HG03432 (cell line): Measurements from ENCODE around the gene ZNF77.
A peak's percentile ranks its signal among the peaks of the same experiment; 100 is the strongest.
"Not testable (repeated sequence)": the region's sequence is repeated elsewhere in the genome, so short reads cannot be mapped to it uniquely, and the experiment has no call there.

Source experiments
- ATAC-seq: cut with Tn5 transposase; IDR thresholded peaks from one replicate; pipeline ENCODE4 v1.9.1; 2021; ENCODE audit warnings: mild to moderate bottlenecking, moderate library complexity; ENCODE audit not compliant: unreplicated experiment

The ZNF77 gene

GRCh38 chr19:2944775-2945574, at the start of gene ZNF77:
Gene ZNF77, minus strand, starts transcription at chr19:2944971. Its CDS starts 131 bp downstream, at chr19:2944840.
- peak; percentile 91 for ATAC-seq

GRCh38 chr19:2993579-2993978, 48.8 kb upstream of the ZNF77 start:
- no peak for ATAC-seq

GRCh38 chr19:2992958-2993357, 48.2 kb upstream of the ZNF77 start:
- no peak for ATAC-seq

- ATAC-seq: not testable (repeated sequence)
These were observed 47.6 kb upstream of the ZNF77 start for GRCh38 chr19:2992333-2992732.

GRCh38 chr19:2989236-2989946, 44.6 kb upstream of the ZNF77 start:
- ATAC-seq: no peak

GRCh38 chr19:2988568-2988967, 43.8 kb upstream of the ZNF77 start:
- ATAC-seq: no peak

GRCh38 chr19:2987797-2988196, 43.0 kb upstream of the ZNF77 start:
- ATAC-seq: no peak

- ATAC-seq: no peak
These were observed 42.3 kb upstream of the ZNF77 start for GRCh38 chr19:2986951-2987524.

GRCh38 chr19:2984215-2984528, 39.4 kb upstream of the ZNF77 start:
- no peak for ATAC-seq

GRCh38 chr19:2983351-2984214, 38.8 kb upstream of the ZNF77 start:
- no peak for ATAC-seq

GRCh38 chr19:2982983-2983350, 38.2 kb upstream of the ZNF77 start:
- ATAC-seq: no peak

GRCh38 chr19:2982561-2982960, 37.8 kb upstream of the ZNF77 start:
- ATAC-seq: no peak

GRCh38 chr19:2981898-2982297, 37.1 kb upstream of the ZNF77 start:
- no peak for ATAC-seq

- no peak for ATAC-seq
These were observed 34.0 kb upstream of the ZNF77 start for GRCh38 chr19:2978772-2979171.

GRCh38 chr19:2978166-2978767, 33.5 kb upstream of the ZNF77 start:
- no peak for ATAC-seq

- no peak for ATAC-seq
These were observed 33.0 kb upstream of the ZNF77 start for GRCh38 chr19:2977746-2978138.

GRCh38 chr19:2977001-2977745, 32.4 kb upstream of the ZNF77 start, which contains the start of gene TLE6:
Gene TLE6, plus strand, starts transcription at chr19:2977564. Its CDS starts 670 bp downstream, at chr19:2978234.
- peak; percentile 87 for ATAC-seq

- ATAC-seq: no peak
These were observed 31.8 kb upstream of the ZNF77 start for GRCh38 chr19:2976609-2977000.

GRCh38 chr19:2974342-2975041, 29.7 kb upstream of the ZNF77 start:
- ATAC-seq: no peak
